Natural killer cell (primary cell): ENCODE data around the gene URB1. TPM values are rescaled to one million over a fixed set of nuclear protein-coding genes. Genes with fewer than 3 reads are reported as not detected.
"Not testable (repeated sequence)": the region's sequence is repeated elsewhere in the genome, so short reads cannot be mapped to it uniquely, and the experiment has no call there.

Source experiments
- ATAC-seq, 3 donors: fragments of 150-1000 bp in 2 of 3; fragments of 200-7000 bp in 1 of 3; cut with Tn5 transposase; 1 replicate in 1 of 3; 2 replicates in 2 of 3; pipeline ENCODE4 v1.10.0; 2021; ENCODE audit warnings: mild to moderate bottlenecking in 2 of 3, moderate library complexity in 2 of 3
- DNase-seq, 2 donors: peaks; one replicate each; pipeline versions ENCODE4 v3.0.0 to v3.0.0-alpha.2; 2013 to 2021; ENCODE audit warnings: mixed read lengths in 1 of 2
- H3K27ac ChIP-seq: one replicate; pipeline ENCODE4 v1.5.1; 2013; ENCODE audit warnings: mild to moderate bottlenecking, low read length
- H3K27me3 ChIP-seq: one replicate; pipeline ENCODE4 v1.6.1; 2013; ENCODE audit warnings: low read length; ENCODE audit not compliant: control insufficient read depth, insufficient read depth
- H3K36me3 ChIP-seq: one replicate; pipeline ENCODE4 v1.6.1; 2013; ENCODE audit warnings: low read length; ENCODE audit not compliant: control insufficient read depth, insufficient read depth
- H3K4me1 ChIP-seq: one replicate; pipeline ENCODE4 v1.6.1; 2013; ENCODE audit warnings: low read length; ENCODE audit not compliant: control insufficient read depth, insufficient read depth
- H3K4me3 ChIP-seq: one replicate; pipeline ENCODE4 v1.5.1; 2013; ENCODE audit warnings: low read length
- H3K9me3 ChIP-seq: one replicate; pipeline ENCODE4 v1.6.1; 2013; ENCODE audit warnings: low read length; ENCODE audit not compliant: control insufficient read depth, insufficient read depth
- H3K27ac Mint-ChIP-seq, 2 donors: one replicate each; pipeline ENCODE4 v1.8.0; 2022; ENCODE audit warnings: mild to moderate bottlenecking in 2 of 2, mixed read lengths in 2 of 2, moderate library complexity in 1 of 2
- H3K27me3 Mint-ChIP-seq, 2 donors: one replicate each; pipeline ENCODE4 v1.8.0; 2022; ENCODE audit warnings: low read depth in 2 of 2, mixed read lengths in 2 of 2
- H3K36me3 Mint-ChIP-seq: one replicate; pipeline ENCODE4 v1.8.0; 2022; ENCODE audit warnings: mixed read lengths
- H3K4me1 Mint-ChIP-seq, 2 donors: one replicate each; pipeline ENCODE4 v1.8.0; 2022; ENCODE audit warnings: mixed read lengths in 2 of 2
- H3K4me3 Mint-ChIP-seq: one replicate; pipeline ENCODE4 v1.8.0; 2022; ENCODE audit warnings: mild to moderate bottlenecking, moderate library complexity, mixed read lengths
- H3K9me3 Mint-ChIP-seq, 2 donors: one replicate each; pipeline ENCODE4 v1.8.0; 2022; ENCODE audit warnings: mixed read lengths in 2 of 2
- WGBS: methylation state at CpG from one replicate; pipeline ENCODE4 v1.1.7; 2013; ENCODE audit warnings: missing lambda C conversion rate; ENCODE audit not compliant: insufficient coverage; 5-methylcytosine and 5-hydroxymethylcytosine counted together
- intact Hi-C: fragments of 100-400 bp; cut with micrococcal nuclease; formaldehyde crosslinking; loops from one replicate; pipeline ENCODE4 v1.14.2; 2022
- total RNA-seq, 4 donors: library from RNA; stranded (reverse); fragments of 120-200 nt in 1 of 4; gene quantifications; one replicate each; pipeline versions ENCODE4 v1.2.3 to v1.2.4, GENCODE V29; 2013 to 2022
- TF ChIP-seq, protein P1 (sequence below): fragments of 200-600 bp; IDR thresholded peaks from one replicate; pipeline ENCODE4 v1.8.0; 2022; ENCODE audit warnings: antibody characterized with exemption

The URB1 gene
- total RNA-seq, 3 donors from 2014 or later (not counting 1 experiment from before 2014, with no cell fraction given): 6.1 to 7.8 (median 7.5) TPM

DNA sequence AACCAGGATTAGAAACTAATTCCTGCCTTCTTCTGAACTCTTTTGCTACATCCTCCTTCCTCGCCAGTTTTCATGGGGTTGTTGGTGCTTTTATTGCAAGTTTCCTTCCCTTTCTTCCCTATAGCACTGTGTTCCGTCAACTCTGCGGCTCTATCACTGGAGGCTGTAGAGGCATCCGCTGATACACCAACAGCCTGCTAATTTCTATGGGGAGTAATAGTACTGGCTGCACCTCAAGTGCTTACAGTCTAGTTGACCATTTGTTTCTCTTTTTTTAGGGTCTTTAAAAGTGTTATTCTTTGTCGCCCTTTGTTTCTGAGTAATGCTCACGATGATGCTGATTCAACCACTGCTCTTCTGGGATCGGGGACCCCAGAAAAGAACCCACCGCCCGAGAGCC is 114.7 kb downstream of the URB1 start:
- no peak overlapping the region for H3K27ac ChIP-seq
- intact Hi-C loops: loop anchor here (2.0 kb wide), 1 partner anchor 115 kb away; the partner anchor contains the start of gene URB1
- peak overlapping the region; percentile 66 for H3K4me3 ChIP-seq

DNA sequence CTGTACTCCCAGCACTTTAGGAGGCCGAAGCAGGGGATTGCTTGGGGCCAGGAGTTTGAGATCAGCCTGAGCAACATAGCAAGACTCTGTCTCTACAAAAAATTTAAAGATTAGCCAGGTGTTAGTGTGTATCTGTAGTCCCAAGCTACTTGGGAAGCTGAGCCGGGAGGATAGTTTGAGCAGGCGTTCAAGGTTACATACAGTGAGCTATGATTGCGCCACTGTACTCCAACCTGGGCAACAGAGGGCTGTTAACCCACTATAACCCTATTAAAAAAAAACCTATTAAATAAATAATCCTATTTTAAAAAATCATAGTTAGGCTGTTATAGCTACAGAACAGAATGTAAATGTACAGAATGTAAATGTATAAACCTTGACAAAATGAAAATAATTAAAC is 116.1 kb downstream of the URB1 start:
- intact Hi-C loops: no loop called here
- 100% methylated on average over 2 of the region's 4 CpGs for WGBS
- TF ChIP-seq, protein P1, sequence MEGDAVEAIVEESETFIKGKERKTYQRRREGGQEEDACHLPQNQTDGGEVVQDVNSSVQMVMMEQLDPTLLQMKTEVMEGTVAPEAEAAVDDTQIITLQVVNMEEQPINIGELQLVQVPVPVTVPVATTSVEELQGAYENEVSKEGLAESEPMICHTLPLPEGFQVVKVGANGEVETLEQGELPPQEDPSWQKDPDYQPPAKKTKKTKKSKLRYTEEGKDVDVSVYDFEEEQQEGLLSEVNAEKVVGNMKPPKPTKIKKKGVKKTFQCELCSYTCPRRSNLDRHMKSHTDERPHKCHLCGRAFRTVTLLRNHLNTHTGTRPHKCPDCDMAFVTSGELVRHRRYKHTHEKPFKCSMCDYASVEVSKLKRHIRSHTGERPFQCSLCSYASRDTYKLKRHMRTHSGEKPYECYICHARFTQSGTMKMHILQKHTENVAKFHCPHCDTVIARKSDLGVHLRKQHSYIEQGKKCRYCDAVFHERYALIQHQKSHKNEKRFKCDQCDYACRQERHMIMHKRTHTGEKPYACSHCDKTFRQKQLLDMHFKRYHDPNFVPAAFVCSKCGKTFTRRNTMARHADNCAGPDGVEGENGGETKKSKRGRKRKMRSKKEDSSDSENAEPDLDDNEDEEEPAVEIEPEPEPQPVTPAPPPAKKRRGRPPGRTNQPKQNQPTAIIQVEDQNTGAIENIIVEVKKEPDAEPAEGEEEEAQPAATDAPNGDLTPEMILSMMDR: no peak

More for the DNA sequence above, 114.7 kb downstream of the URB1 start:
- WGBS: 0% methylated on average over 7 of the region's 9 CpGs
- no peaks in the 10 kb centered on the region for H3K9me3 ChIP-seq
- H3K27me3 Mint-ChIP-seq: no peaks in the 10 kb centered on the region
- H3K36me3 Mint-ChIP-seq: no peaks in the 10 kb centered on the region
- H3K9me3 Mint-ChIP-seq: no peaks in the 10 kb centered on the region
- peaks cover 5% of the 10 kb centered on the region for H3K36me3 ChIP-seq
- H3K4me1 ChIP-seq: peaks cover 15% of the 10 kb centered on the region
- no peak for ATAC-seq
- peak in 1 of 2 donors; percentile 14 for DNase-seq
- TF ChIP-seq, protein P1: no peak
- H3K4me1 Mint-ChIP-seq: peaks cover 21 to 28% of the 10 kb centered on the region in 2 donors
- no peaks in the 10 kb centered on the region for H3K27me3 ChIP-seq
- H3K27ac Mint-ChIP-seq: peak overlapping the region; percentile 93 to 96
- peak overlapping the region; percentile 98 for H3K4me3 Mint-ChIP-seq

DNA sequence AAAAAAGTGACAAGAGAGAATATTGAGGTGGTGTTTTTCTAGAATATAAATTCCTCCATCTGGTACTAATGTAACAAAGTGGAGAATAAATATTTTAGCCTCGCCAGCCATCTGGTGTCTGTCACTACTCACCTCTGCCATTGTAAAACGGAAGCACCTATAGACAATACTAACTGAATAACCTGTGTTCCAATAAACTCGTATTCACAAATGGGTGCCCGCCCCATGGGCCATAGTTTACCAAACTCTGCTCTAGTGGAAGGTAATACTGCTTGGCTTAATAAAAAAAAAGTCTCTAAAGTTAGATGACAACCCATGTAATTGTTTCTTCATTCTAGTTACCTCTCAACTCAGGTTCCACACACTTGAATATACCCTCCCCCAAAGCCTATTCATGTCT is 122.1 kb downstream of the URB1 start:
- H3K9me3 ChIP-seq: no peaks in the 10 kb centered on the region
- H3K27ac ChIP-seq: no peak overlapping the region
- Mint-ChIP-seq H3K36me3 (no peaks in the 10 kb centered on the region), H3K27me3 (no peaks in the 10 kb centered on the region), H3K4me1 (no peaks in the 10 kb centered on the region), H3K27ac (no peak overlapping the region), H3K4me3 (no peak overlapping the region), H3K9me3 (no peaks in the 10 kb centered on the region)
- ATAC-seq: no peak
- intact Hi-C loops: no loop called here
- TF ChIP-seq, protein P1: no peak
- no peak for DNase-seq
- H3K36me3 ChIP-seq: peaks cover 19% of the 10 kb centered on the region
- H3K4me1 ChIP-seq: no peaks in the 10 kb centered on the region
- no peak overlapping the region for H3K4me3 ChIP-seq
- no peaks in the 10 kb centered on the region for H3K27me3 ChIP-seq
- WGBS: 97% methylated on average over 3 of the region's 4 CpGs

More for the DNA sequence above, 116.1 kb downstream of the URB1 start:
- Histone ChIP-seq H3K27ac (no peak overlapping the region), H3K9me3 (no peaks in the 10 kb centered on the region), H3K4me3 (no peak overlapping the region), H3K27me3 (no peaks in the 10 kb centered on the region), H3K4me1 (peaks cover 15% of the 10 kb centered on the region), H3K36me3 (peaks cover 6% of the 10 kb centered on the region)
- Mint-ChIP-seq H3K9me3 (no peaks in the 10 kb centered on the region), H3K4me3 (no peak overlapping the region), H3K27me3 (no peaks in the 10 kb centered on the region), H3K27ac (no peak overlapping the region), H3K4me1 (peaks cover 21 to 28% of the 10 kb centered on the region in 2 donors), H3K36me3 (no peaks in the 10 kb centered on the region)
- no peak for ATAC-seq
- DNase-seq: no peak

DNA sequence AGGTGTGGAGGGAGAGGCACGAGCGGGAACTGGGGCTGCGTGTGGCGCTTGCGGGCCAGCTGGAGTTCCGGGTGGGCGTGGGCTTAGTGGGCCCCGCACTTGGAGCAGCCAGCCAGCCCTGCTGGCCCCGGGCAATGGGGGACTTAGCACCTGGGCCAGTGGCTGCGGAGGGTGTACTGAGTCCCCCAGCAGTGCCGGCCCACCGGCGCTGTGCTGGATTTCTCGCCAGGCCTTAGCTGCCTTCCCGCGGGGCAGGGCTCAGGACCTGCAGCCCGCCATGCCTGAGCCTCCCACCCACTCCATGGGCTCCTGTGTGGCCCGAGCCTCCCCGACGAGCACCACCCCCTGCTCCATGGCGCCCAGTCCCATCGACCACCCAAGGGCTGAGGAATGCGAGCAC is 127.5 kb downstream of the URB1 start:
- H3K27me3 ChIP-seq, H3K27me3 Mint-ChIP-seq, H3K9me3 ChIP-seq, H3K4me1 Mint-ChIP-seq, H3K4me1 ChIP-seq, intact Hi-C loops, H3K27ac Mint-ChIP-seq, H3K9me3 Mint-ChIP-seq, ATAC-seq, H3K4me3 ChIP-seq, H3K4me3 Mint-ChIP-seq, DNase-seq, H3K27ac ChIP-seq, H3K36me3 Mint-ChIP-seq: not testable (repeated sequence)
- peaks cover 13% of the 10 kb centered on the region for H3K36me3 ChIP-seq
- WGBS: 98% methylated on average over 20 of the region's 23 CpGs
